NCI-H1092 treated with DMSO at 0.1 percent for 48 hours (cell line): Measurements from ENCODE around the gene PRKAB1.
"Not testable (repeated sequence)": the region's sequence is repeated elsewhere in the genome, so short reads cannot be mapped to it uniquely, and the experiment has no call there.

ENCODE experiments used
- DNase-seq: peaks from one replicate; lab custom pipeline; 2025; lab: John Stamatoyannopoulos, UW

The PRKAB1 gene

GRCh38 chr12:119667577-119668323 lies at the start of gene PRKAB1:
Gene PRKAB1, plus strand, starts transcription at chr12:119668133. Its CDS starts 112 bp downstream, at chr12:119668245.
- peak; percentile 91 for DNase-seq

GRCh38 chr12:119618328-119618896 lies 49.5 kb upstream of the PRKAB1 start:
- not testable (repeated sequence) for DNase-seq

GRCh38 chr12:119620490-119620889 lies 47.4 kb upstream of the PRKAB1 start:
- DNase-seq: no peak

GRCh38 chr12:119621878-119622277 lies 46.1 kb upstream of the PRKAB1 start:
- no peak for DNase-seq

GRCh38 chr12:119624966-119625365 lies 43.0 kb upstream of the PRKAB1 start:
- peak; percentile 75 for DNase-seq

- DNase-seq: no peak
Measured at GRCh38 chr12:119627019-119627643, 40.8 kb upstream of the PRKAB1 start.

- DNase-seq: no peak
Measured at GRCh38 chr12:119627686-119628085, 40.2 kb upstream of the PRKAB1 start.

GRCh38 chr12:119630223-119630780 lies 37.6 kb upstream of the PRKAB1 start:
- DNase-seq: no peak

- no peak for DNase-seq
Measured at GRCh38 chr12:119630962-119631550, 36.9 kb upstream of the PRKAB1 start.

- DNase-seq: no peak
Measured at GRCh38 chr12:119631930-119632678, 35.8 kb upstream of the PRKAB1 start.

- DNase-seq: no peak
Measured at GRCh38 chr12:119634743-119635142, 33.2 kb upstream of the PRKAB1 start.

- DNase-seq: no peak
Measured at GRCh38 chr12:119642986-119643385, 24.9 kb upstream of the PRKAB1 start.

GRCh38 chr12:119644930-119645329 lies 23.0 kb upstream of the PRKAB1 start:
- no peak for DNase-seq

- no peak for DNase-seq
Measured at GRCh38 chr12:119645535-119646059, 22.3 kb upstream of the PRKAB1 start.

GRCh38 chr12:119649202-119649808 lies 18.6 kb upstream of the PRKAB1 start:
- no peak for DNase-seq

- DNase-seq: no peak
Measured at GRCh38 chr12:119652665-119653064, 15.3 kb upstream of the PRKAB1 start.

- not testable (repeated sequence) for DNase-seq
Measured at GRCh38 chr12:119657001-119657400, 10.9 kb upstream of the PRKAB1 start.

- DNase-seq: not testable (repeated sequence)
Measured at GRCh38 chr12:119658166-119658565, 9.8 kb upstream of the PRKAB1 start.

- DNase-seq: peak; percentile 7
Measured at GRCh38 chr12:119659289-119659897, 8.5 kb upstream of the PRKAB1 start.

GRCh38 chr12:119660076-119660475 lies 7.9 kb upstream of the PRKAB1 start:
- no peak for DNase-seq

- no peak for DNase-seq
Measured at GRCh38 chr12:119661882-119662281, 6.1 kb upstream of the PRKAB1 start.
